Endothelial cell of umbilical vein (primary cell): ENCODE results near the gene DYDC2. TPM values are rescaled to one million over a fixed set of nuclear protein-coding genes. Genes with fewer than 3 reads are reported as not detected.

Source experiments
- BruUV-seq: library from RNA; stranded (reverse); fragments of 400-500 nt; replicated peaks from 2 replicates; lab custom pipeline; 2021; lab: Mats Ljungman, UMichigan
- CTCF ChIA-PET: fragments of 300-600, 350-600 bp; sonication (Branson Sonifier 250); formaldehyde crosslinking; loops from one replicate; lab custom pipeline; 2021; ENCODE audit warnings: antibody characterized with exemption, inconsistent platforms; lab: Charles Lee
- POLR2A ChIA-PET: fragments of 300-600, 350-600 bp; sonication (Branson Sonifier 250); formaldehyde crosslinking; loops from one replicate; lab custom pipeline; 2021; ENCODE audit warnings: antibody characterized with exemption, inconsistent platforms; lab: Charles Lee
- DNase-seq: peaks from one replicate; pipeline ENCODE4 v3.0.0-alpha.2; 2011; ENCODE audit warnings: low read depth, low spot score
- FAIRE-seq: peaks from 2 replicates; lab custom pipeline; 2011; peaks lifted over from hg19 to GRCh38; lab: Jason Lieb, UNC
- H2AFZ ChIP-seq: 2 replicates; pipeline ENCODE4 v1.6.0; 2012; ENCODE audit warnings: low read depth, low read length, control low read depth, inconsistent platforms
- H3K27ac ChIP-seq: 2 replicates; pipeline ENCODE4 v1.5.1; 2011; ENCODE audit warnings: low read depth, mild to moderate bottlenecking, control low read depth, low read length, moderate library complexity; ENCODE audit not compliant: insufficient read depth
- H3K27me3 ChIP-seq, 2 experiments: 2 replicates each; pipeline versions ENCODE4 v1.6.0 to v1.6.1; 2011; ENCODE audit warnings: low read length in 2 of 2, mixed read lengths in 1 of 2; ENCODE audit not compliant: control insufficient read depth in 2 of 2, insufficient read depth in 2 of 2
- H3K36me3 ChIP-seq, 2 experiments: 2 replicates in 1 of 2; 3 replicates in 1 of 2; pipeline ENCODE4 v1.5.1; 2011; ENCODE audit warnings: low read length in 2 of 2, mild to moderate bottlenecking in 1 of 2, moderate library complexity in 1 of 2; ENCODE audit not compliant: control insufficient read depth in 2 of 2, insufficient read depth in 2 of 2; ENCODE audit errors: extremely low read depth in 1 of 2
- H3K4me1 ChIP-seq: 3 replicates; pipeline ENCODE4 v1.5.1; 2011; ENCODE audit warnings: mild to moderate bottlenecking, low read length; ENCODE audit not compliant: control insufficient read depth, insufficient read depth; ENCODE audit errors: extremely low read depth
- H3K4me2 ChIP-seq: 2 replicates; pipeline ENCODE4 v1.6.1; 2011; ENCODE audit warnings: low read length, control low read depth, mixed read lengths; ENCODE audit not compliant: insufficient read depth
- H3K4me3 ChIP-seq, 3 experiments: fragments of 200-600 bp in 1 of 3; sonication (generic), shearing (Covaris generic) in 1 of 3; replicated peaks in 1 of 3; 2 replicates each; pipeline ENCODE4 v1.5.1; 2011 to 2016; ENCODE audit warnings: control low read depth in 3 of 3, low read length in 3 of 3, mild to moderate bottlenecking in 2 of 3, inconsistent platforms in 1 of 3, low read depth in 1 of 3, moderate library complexity in 1 of 3; ENCODE audit not compliant: insufficient read depth in 1 of 3
- H3K79me2 ChIP-seq: 2 replicates; pipeline ENCODE4 v1.6.0; 2012; ENCODE audit warnings: low read length, inconsistent platforms; ENCODE audit not compliant: control insufficient read depth, insufficient read depth
- H3K9ac ChIP-seq: replicated peaks from 2 replicates; pipeline ENCODE3; 2011; ENCODE audit warnings: low read length, control low read depth; ENCODE audit not compliant: insufficient read depth; ENCODE audit errors: extremely low read depth
- H3K9me1 ChIP-seq: replicated peaks from 3 replicates; pipeline ENCODE4 v1.6.0; 2011; ENCODE audit warnings: mild to moderate bottlenecking, low read length; ENCODE audit not compliant: control insufficient read depth, insufficient read depth; ENCODE audit errors: extremely low read depth
- H3K9me3 ChIP-seq: replicated peaks from 2 replicates; pipeline ENCODE4 v1.5.1; 2012; ENCODE audit warnings: low read length, inconsistent platforms; ENCODE audit not compliant: control insufficient read depth, insufficient read depth
- H4K20me1 ChIP-seq: replicated peaks from 2 replicates; pipeline ENCODE3; 2011; ENCODE audit warnings: mild to moderate bottlenecking, low read length; ENCODE audit not compliant: control insufficient read depth, insufficient read depth; ENCODE audit errors: extremely low read depth
- EZH2 ChIP-seq: IDR thresholded peaks from 2 replicates; pipeline ENCODE4 v1.6.1; 2012; ENCODE audit warnings: borderline replicate concordance, low read depth, mild to moderate bottlenecking, moderate library complexity, low read length, inconsistent platforms; ENCODE audit not compliant: severe bottlenecking
- FOS ChIP-seq: IDR thresholded peaks from 2 replicates; pipeline ENCODE4 v1.6.1; 2011; ENCODE audit warnings: mild to moderate bottlenecking, low read length, moderate library complexity, borderline replicate concordance; ENCODE audit not compliant: insufficient read depth
- GATA2 ChIP-seq: IDR thresholded peaks from 2 replicates; pipeline ENCODE4 v1.7.0; 2011; ENCODE audit warnings: low read depth, mild to moderate bottlenecking, moderate library complexity, mixed read lengths, low read length; ENCODE audit not compliant: insufficient read length, insufficient read depth
- JUN ChIP-seq: IDR thresholded peaks from 2 replicates; pipeline ENCODE4 v1.6.1; 2011; ENCODE audit warnings: borderline replicate concordance, low read depth; ENCODE audit not compliant: insufficient read length, insufficient read depth
- MYC ChIP-seq: IDR thresholded peaks from one replicate; pipeline ENCODE4 v1.6.1; 2011; ENCODE audit warnings: mild to moderate bottlenecking, low read depth, low read length
- POLR2A ChIP-seq: IDR thresholded peaks from 2 replicates; pipeline ENCODE4 v1.6.1; 2012; ENCODE audit warnings: low read depth, mild to moderate bottlenecking, control low read depth, low read length
- POLR2AphosphoS5 ChIP-seq: IDR thresholded peaks from 2 replicates; pipeline ENCODE4 v1.6.1; 2012; ENCODE audit warnings: low read depth, mild to moderate bottlenecking, control low read depth, low read length, moderate library complexity; ENCODE audit not compliant: insufficient read depth
- dilution Hi-C: fragments of 300-500 bp; cut with MboI; formaldehyde crosslinking; loops from one replicate; pipeline ENCODE4 v1.15.0; 2019; ENCODE audit warnings: low sequenced_read_pairs; ENCODE audit not compliant: extremely low pct_ligation_motif_present
- intact Hi-C: fragments of 100-400 bp; cut with micrococcal nuclease; formaldehyde crosslinking; loops from one replicate; pipeline ENCODE4 v1.10.0; 2022
- polyA plus RNA-seq, 4 experiments: library from polyadenylated mRNA; depleted of rRNA in 3 of 4; stranded (reverse) in 3 of 4; unstranded in 1 of 4; fragments of >200 nt; gene quantifications; 2 replicates each; pipeline versions ENCODE4 v1.2.1 to v1.2.3, GENCODE V29; 2011 to 2012; ENCODE audit warnings: missing spikeins in 1 of 4
- total RNA-seq: library from RNA; stranded (reverse); gene quantifications from 2 replicates; pipeline ENCODE4 v1.2.3, GENCODE V29; 2021
- TF ChIP-seq, protein P1 (sequence below), 2 donors: IDR thresholded peaks; 1 replicate in 1 of 2; 2 replicates in 1 of 2; pipeline ENCODE4 v1.5.1; 2011; ENCODE audit warnings: low read length in 2 of 2, mild to moderate bottlenecking in 2 of 2, moderate library complexity in 2 of 2, control low read depth in 1 of 2, inconsistent platforms in 1 of 2, low read depth in 1 of 2; ENCODE audit not compliant: insufficient read depth in 1 of 2; ENCODE audit errors: extremely low read depth in 1 of 2

The DYDC2 gene
- total and polyA plus RNA-seq, 2 donors (not counting 3 experiments of a cell fraction or from before 2014, with no cell fraction given): not detected

- H3K9ac ChIP-seq: no peak overlapping the region
- no TSS peak for BruUV-seq
- H3K4me2 ChIP-seq: no peak overlapping the region
- DNase-seq: no peak
- ChIA-PET POLR2A (no interaction called here), CTCF (interaction anchor here (1.0 to 1.2 kb wide), 6 partner anchors 9 to 191 kb away, joined by 3 to 4 read pairs (median 3); no protein-coding TSS in a partner anchor)
- no peaks in the 10 kb centered on the region for H3K27me3 ChIP-seq
- H3K9me3 ChIP-seq: no peaks in the 10 kb centered on the region
- peaks cover 15% of the 10 kb centered on the region for H3K4me1 ChIP-seq
- H3K27ac ChIP-seq: no peak overlapping the region
- no peaks in the 10 kb centered on the region for H3K36me3 ChIP-seq
- no peaks in the 10 kb centered on the region for H3K9me1 ChIP-seq
- no peak for FAIRE-seq
- H4K20me1 ChIP-seq: no peaks in the 10 kb centered on the region
- TF ChIP-seq FOS: no peak
- TF ChIP-seq POLR2A: no peak
- TF ChIP-seq, protein P1, sequence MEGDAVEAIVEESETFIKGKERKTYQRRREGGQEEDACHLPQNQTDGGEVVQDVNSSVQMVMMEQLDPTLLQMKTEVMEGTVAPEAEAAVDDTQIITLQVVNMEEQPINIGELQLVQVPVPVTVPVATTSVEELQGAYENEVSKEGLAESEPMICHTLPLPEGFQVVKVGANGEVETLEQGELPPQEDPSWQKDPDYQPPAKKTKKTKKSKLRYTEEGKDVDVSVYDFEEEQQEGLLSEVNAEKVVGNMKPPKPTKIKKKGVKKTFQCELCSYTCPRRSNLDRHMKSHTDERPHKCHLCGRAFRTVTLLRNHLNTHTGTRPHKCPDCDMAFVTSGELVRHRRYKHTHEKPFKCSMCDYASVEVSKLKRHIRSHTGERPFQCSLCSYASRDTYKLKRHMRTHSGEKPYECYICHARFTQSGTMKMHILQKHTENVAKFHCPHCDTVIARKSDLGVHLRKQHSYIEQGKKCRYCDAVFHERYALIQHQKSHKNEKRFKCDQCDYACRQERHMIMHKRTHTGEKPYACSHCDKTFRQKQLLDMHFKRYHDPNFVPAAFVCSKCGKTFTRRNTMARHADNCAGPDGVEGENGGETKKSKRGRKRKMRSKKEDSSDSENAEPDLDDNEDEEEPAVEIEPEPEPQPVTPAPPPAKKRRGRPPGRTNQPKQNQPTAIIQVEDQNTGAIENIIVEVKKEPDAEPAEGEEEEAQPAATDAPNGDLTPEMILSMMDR (IDR thresholded peaks at IDR 0.05; ENCODE audit: extremely low read depth in 1 of 2, insufficient read depth in 1 of 2, low read depth in 1 of 2, low read length in 2 of 2): no peak
- no peak for TF ChIP-seq POLR2AphosphoS5
- no peak for TF ChIP-seq EZH2
- no peak for TF ChIP-seq GATA2
- no peak for TF ChIP-seq JUN
- no peak for TF ChIP-seq MYC
- H3K4me3 ChIP-seq: no peak overlapping the region
- H3K79me2 ChIP-seq: peaks cover 23% of the 10 kb centered on the region
- no peak overlapping the region for H2AFZ ChIP-seq
- dilution Hi-C loops (no loop called here), intact Hi-C loops (no loop called here)
These were observed 49.0 kb downstream of the DYDC2 start for GRCh38 chr10:80405626-80406025.
